PC-3 (cell line): ENCODE results near the gene CLDN34. TPM values are rescaled to one million over a fixed set of nuclear protein-coding genes. Genes with fewer than 3 reads are reported as not detected.

ENCODE experiments used
- ATAC-seq: fragments of 200-7000 bp; cut with Tn5 transposase; 2 replicates; pipeline ENCODE4 v1.9.1; 2020; ENCODE audit warnings: mild to moderate bottlenecking, moderate library complexity
- BruUV-seq: library from RNA; stranded (reverse); fragments of 400-500 nt; replicated peaks from 2 replicates; lab custom pipeline; 2021; lab: Mats Ljungman, UMichigan
- CTCF ChIA-PET: fragments of 300-600 bp; sonication (Branson Sonifier 250); formaldehyde crosslinking; loops from one replicate; lab custom pipeline; 2022; ENCODE audit warnings: antibody characterized with exemption; lab: Charles Lee
- POLR2A ChIA-PET: fragments of 300-600 bp; sonication (Branson Sonifier 250); formaldehyde crosslinking; loops from one replicate; lab custom pipeline; 2022; ENCODE audit warnings: antibody characterized with exemption; ENCODE audit not compliant: unreplicated experiment; lab: Charles Lee
- DNase-seq: peaks from one replicate; pipeline ENCODE4 v3.0.0-alpha.2; 2015
- H2AFZ ChIP-seq: fragments of 300-600 bp; sonication (generic); 2 replicates; pipeline ENCODE4 v1.6.0; 2016; ENCODE audit warnings: antibody characterized with exemption, low read length
- H3F3A ChIP-seq: fragments of 300-600 bp; sonication (generic); one replicate; pipeline ENCODE4 v1.6.0; 2017; ENCODE audit warnings: antibody characterized with exemption, low read length, control low read depth, mild to moderate bottlenecking; ENCODE audit not compliant: unreplicated experiment
- H3K27ac ChIP-seq: fragments of 300-600 bp; sonication (generic); 2 replicates; pipeline ENCODE4 v1.5.1; 2016; ENCODE audit warnings: mild to moderate bottlenecking, low read length
- H3K27me3 ChIP-seq: fragments of 300-600 bp; sonication (generic); 2 replicates; pipeline ENCODE4 v1.6.1; 2016; ENCODE audit warnings: low read length, mixed read lengths
- H3K36me3 ChIP-seq: fragments of 300-600 bp; sonication (generic); 2 replicates; pipeline ENCODE4 v1.6.1; 2016; ENCODE audit warnings: low read depth, mixed run types, low read length, mixed read lengths
- H3K4me1 ChIP-seq: fragments of 300-600 bp; sonication (generic); 2 replicates; pipeline ENCODE4 v1.5.1; 2016; ENCODE audit warnings: low read length; ENCODE audit not compliant: insufficient read depth
- H3K4me2 ChIP-seq: fragments of 300-600 bp; sonication (generic); 2 replicates; pipeline ENCODE4 v1.6.0; 2016; ENCODE audit warnings: low read length
- H3K4me3 ChIP-seq: fragments of 300-600 bp; sonication (generic); 2 replicates; pipeline ENCODE4 v1.5.1; 2016; ENCODE audit warnings: mild to moderate bottlenecking, low read length, mixed read lengths
- H3K79me2 ChIP-seq: fragments of 300-600 bp; sonication (generic); 2 replicates; pipeline ENCODE4 v1.6.1; 2017; ENCODE audit warnings: low read length, mixed read lengths
- H3K9ac ChIP-seq: fragments of 300-600 bp; sonication (generic); 2 replicates; pipeline ENCODE4 v1.6.0; 2016; ENCODE audit warnings: mild to moderate bottlenecking, low read length
- H3K9me2 ChIP-seq: fragments of 300-600 bp; sonication (generic); replicated peaks from 2 replicates; pipeline ENCODE4 v1.6.1; 2016; ENCODE audit warnings: mixed run types, low read length, mixed read lengths
- H3K9me3 ChIP-seq: fragments of 300-600 bp; sonication (generic); 2 replicates; pipeline ENCODE4 v1.6.1; 2016; ENCODE audit warnings: low read length, mixed read lengths
- H4K20me1 ChIP-seq: fragments of 300-600 bp; sonication (generic); 2 replicates; pipeline ENCODE4 v1.6.1; 2016; ENCODE audit warnings: low read length, mixed read lengths
- EZH2 ChIP-seq: fragments of 300-600 bp; sonication (generic); IDR thresholded peaks from one replicate; pipeline ENCODE4 v1.6.1; 2017; ENCODE audit warnings: antibody characterized with exemption, mild to moderate bottlenecking, low read length; ENCODE audit not compliant: unreplicated experiment
- EZH2phosphoT487 ChIP-seq: fragments of 300-600 bp; sonication (generic); IDR thresholded peaks from 2 replicates; pipeline ENCODE4 v1.6.1; 2018; ENCODE audit warnings: mild to moderate bottlenecking, antibody characterized with exemption, low read length, borderline replicate concordance
- intact Hi-C: fragments of 100-400 bp; cut with micrococcal nuclease; formaldehyde crosslinking; loops from 2 replicates; pipeline ENCODE4 v1.9.0; 2023
- total RNA-seq: library from RNA; depleted of rRNA; stranded (reverse); fragments of >200 nt; gene quantifications from 2 replicates; pipeline ENCODE4 v1.2.3, GENCODE V29; 2014
- TF ChIP-seq, protein P1 (sequence below): fragments of 300-600 bp; sonication (generic); conservative IDR thresholded peaks from 2 replicates; pipeline ENCODE4 v1.5.1; 2017; ENCODE audit warnings: antibody characterized with exemption, low read depth, mild to moderate bottlenecking, low read length

CLDN34 gene
- total RNA-seq, 1 experiment from 2014 or later = 0.66 TPM

DNA sequence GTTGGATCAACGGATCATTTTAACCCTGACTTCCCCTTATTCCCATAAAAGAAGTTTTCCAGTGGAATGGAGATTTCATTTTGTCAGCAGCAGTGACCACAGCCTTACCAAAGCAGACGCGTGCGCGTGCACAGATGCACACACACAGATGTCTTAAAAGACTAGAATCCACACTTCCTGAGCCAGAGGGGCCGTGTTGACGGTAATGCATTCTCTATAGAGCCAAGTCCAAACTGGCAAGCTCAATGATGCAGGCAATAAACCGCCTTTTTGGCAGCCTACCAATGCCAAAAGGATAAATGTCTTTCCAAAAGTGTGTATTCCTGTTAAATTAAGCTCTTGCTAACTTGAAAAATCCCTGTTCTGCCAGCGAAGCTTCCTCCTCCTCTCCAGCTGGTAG is 18.8 kb upstream of the CLDN34 start:
- no peaks in the 10 kb centered on the region for H4K20me1 ChIP-seq
- CTCF ChIA-PET = no interaction called here
- no peaks in the 10 kb centered on the region for H3K4me1 ChIP-seq
- no peaks in the 10 kb centered on the region for H3K27me3 ChIP-seq
- H2AFZ ChIP-seq = no peak overlapping the region
- POLR2A ChIA-PET = no interaction called here
- no peaks in the 10 kb centered on the region for H3K9me2 ChIP-seq
- no peak overlapping the region for H3K4me3 ChIP-seq
- no TSS peak for BruUV-seq
- H3K36me3 ChIP-seq = no peaks in the 10 kb centered on the region
- no peak overlapping the region for H3K9ac ChIP-seq
- no peaks in the 10 kb centered on the region for H3F3A ChIP-seq
- H3K9me3 ChIP-seq = no peaks in the 10 kb centered on the region
- DNase-seq (no peak), ATAC-seq (no peak)
- H3K79me2 ChIP-seq = no peaks in the 10 kb centered on the region
- H3K4me2 ChIP-seq = no peak overlapping the region
- H3K27ac ChIP-seq = no peak overlapping the region
- TF ChIP-seq, protein P1, sequence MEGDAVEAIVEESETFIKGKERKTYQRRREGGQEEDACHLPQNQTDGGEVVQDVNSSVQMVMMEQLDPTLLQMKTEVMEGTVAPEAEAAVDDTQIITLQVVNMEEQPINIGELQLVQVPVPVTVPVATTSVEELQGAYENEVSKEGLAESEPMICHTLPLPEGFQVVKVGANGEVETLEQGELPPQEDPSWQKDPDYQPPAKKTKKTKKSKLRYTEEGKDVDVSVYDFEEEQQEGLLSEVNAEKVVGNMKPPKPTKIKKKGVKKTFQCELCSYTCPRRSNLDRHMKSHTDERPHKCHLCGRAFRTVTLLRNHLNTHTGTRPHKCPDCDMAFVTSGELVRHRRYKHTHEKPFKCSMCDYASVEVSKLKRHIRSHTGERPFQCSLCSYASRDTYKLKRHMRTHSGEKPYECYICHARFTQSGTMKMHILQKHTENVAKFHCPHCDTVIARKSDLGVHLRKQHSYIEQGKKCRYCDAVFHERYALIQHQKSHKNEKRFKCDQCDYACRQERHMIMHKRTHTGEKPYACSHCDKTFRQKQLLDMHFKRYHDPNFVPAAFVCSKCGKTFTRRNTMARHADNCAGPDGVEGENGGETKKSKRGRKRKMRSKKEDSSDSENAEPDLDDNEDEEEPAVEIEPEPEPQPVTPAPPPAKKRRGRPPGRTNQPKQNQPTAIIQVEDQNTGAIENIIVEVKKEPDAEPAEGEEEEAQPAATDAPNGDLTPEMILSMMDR = no peak
- no peak for TF ChIP-seq EZH2
- TF ChIP-seq EZH2phosphoT487 = no peak
- intact Hi-C loops = no loop called here

DNA sequence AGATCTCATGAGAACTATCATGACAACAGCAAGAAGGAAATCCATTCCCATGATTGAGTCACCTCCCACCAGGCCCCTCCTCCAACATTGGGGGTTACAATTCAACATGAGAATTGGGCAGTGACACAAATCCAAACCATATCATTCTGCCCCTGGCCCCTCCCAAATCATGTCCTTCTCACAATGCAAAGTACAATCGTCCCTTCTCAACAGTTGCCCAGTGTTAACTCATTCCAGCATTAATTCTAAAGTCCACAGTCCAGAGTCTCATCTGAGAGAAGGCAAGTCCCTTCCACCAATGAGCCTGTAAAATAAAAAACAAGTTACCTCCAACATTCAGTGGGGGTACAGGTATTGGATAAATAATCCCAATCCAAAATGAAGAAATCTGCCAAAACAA is 14.9 kb upstream of the CLDN34 start:
- no peaks in the 10 kb centered on the region for H3K9me2 ChIP-seq
- no peak overlapping the region for H3K9ac ChIP-seq
- BruUV-seq = no TSS peak
- H3K4me1 ChIP-seq = no peaks in the 10 kb centered on the region
- DNase-seq (no peak), ATAC-seq (no peak)
- TF ChIP-seq EZH2 (no peak), EZH2phosphoT487 (no peak)
- TF ChIP-seq, protein P1 = no peak
- intact Hi-C loops = no loop called here
- CTCF ChIA-PET = no interaction called here
- H3K27me3 ChIP-seq = no peaks in the 10 kb centered on the region
- no peaks in the 10 kb centered on the region for H3K79me2 ChIP-seq
- no peak overlapping the region for H3K27ac ChIP-seq
- no peaks in the 10 kb centered on the region for H3K36me3 ChIP-seq
- H3K4me2 ChIP-seq = no peak overlapping the region
- POLR2A ChIA-PET = no interaction called here
- H3K9me3 ChIP-seq = no peaks in the 10 kb centered on the region
- H4K20me1 ChIP-seq = no peaks in the 10 kb centered on the region
- no peaks in the 10 kb centered on the region for H3F3A ChIP-seq
- H3K4me3 ChIP-seq = no peak overlapping the region
- H2AFZ ChIP-seq = no peak overlapping the region

DNA sequence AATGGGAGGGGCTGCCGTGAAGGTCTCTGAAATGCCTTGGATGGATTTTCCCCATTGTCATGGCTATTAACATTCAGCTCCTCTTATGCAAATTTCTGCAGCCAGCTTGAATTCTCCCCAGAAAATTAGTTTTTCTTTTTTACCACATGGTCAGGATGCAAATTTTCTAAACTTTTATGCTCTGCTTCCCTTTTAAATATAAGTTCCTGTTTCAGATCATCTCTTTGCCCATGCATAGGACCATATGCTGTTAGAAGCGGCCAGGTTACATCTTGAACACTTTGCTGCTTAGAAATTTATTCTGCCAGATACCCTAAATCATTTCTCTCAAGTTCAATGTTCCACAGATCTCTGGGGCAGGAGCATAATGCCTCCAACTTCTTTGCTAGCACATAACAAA is 13.8 kb upstream of the CLDN34 start:
- intact Hi-C loops = no loop called here
- H3K4me3 ChIP-seq = no peak overlapping the region
- no peaks in the 10 kb centered on the region for H3K9me3 ChIP-seq
- ChIA-PET CTCF (no interaction called here), POLR2A (no interaction called here)
- no peak overlapping the region for H3K9ac ChIP-seq
- H4K20me1 ChIP-seq = no peaks in the 10 kb centered on the region
- no peaks in the 10 kb centered on the region for H3K36me3 ChIP-seq
- DNase-seq (no peak), ATAC-seq (no peak)
- H3K4me2 ChIP-seq = no peak overlapping the region
- H3K27ac ChIP-seq = no peak overlapping the region
- no peaks in the 10 kb centered on the region for H3K4me1 ChIP-seq
- no peak overlapping the region for H2AFZ ChIP-seq
- no peaks in the 10 kb centered on the region for H3F3A ChIP-seq
- H3K79me2 ChIP-seq = no peaks in the 10 kb centered on the region
- H3K9me2 ChIP-seq = no peaks in the 10 kb centered on the region
- no peaks in the 10 kb centered on the region for H3K27me3 ChIP-seq
- BruUV-seq = no TSS peak
- TF ChIP-seq, protein P1 = no peak
- TF ChIP-seq EZH2 (no peak), EZH2phosphoT487 (no peak)
